ENCODE results near the gene ZSCAN10.

DNA sequence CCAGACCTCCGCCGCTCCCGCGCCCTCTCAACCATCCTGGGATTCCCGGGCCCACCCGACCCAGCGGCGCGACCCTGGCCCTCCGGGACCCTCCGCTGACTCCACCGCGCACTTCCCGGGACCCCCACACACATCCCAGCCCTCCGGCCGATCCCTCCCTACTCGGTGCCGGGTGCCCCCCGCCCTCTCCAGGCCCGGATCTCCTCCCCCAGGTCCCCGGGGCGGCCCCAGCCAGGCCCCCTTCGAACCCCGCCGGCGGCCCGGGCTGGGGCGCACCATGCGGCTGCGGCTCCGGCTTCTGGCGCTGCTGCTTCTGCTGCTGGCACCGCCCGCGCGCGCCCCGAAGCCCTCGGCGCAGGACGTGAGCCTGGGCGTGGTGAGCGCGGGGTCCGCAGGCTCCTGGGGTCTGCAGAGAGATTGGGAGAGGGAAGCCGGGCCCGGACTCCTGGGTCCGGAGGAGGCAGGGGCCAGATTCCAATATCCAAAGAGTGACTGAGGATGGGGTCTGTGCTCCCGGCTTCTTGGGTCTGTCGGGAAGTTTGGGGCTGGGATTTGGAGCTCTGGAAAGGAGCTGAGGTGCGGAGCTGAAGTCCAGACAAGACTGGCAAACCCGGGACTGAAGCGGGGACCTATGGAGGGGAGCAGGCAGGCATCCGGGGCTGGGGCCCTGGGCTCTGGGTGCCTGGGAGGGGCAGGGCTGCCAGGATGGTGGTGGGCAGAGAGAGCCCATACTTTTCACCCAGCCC, 52.3 kb downstream of the ZSCAN10 start:
- TF ChIP-seq CTCF (IDR thresholded peaks at IDR 0.05; ENCODE audit: poor library complexity, severe bottlenecking), result no peak
- TF ChIP-seq EP300 (conservative IDR thresholded peaks at IDR 0.05; ENCODE audit: poor library complexity, severe bottlenecking), result no peak
- TF ChIP-seq RAD21 (conservative IDR thresholded peaks at IDR 0.05), result no peak

Measured in neural cell (in vitro differentiated cells).